Right ventricle myocardium superior (tissue), 1 donor: ENCODE measurements around the gene CLDND2. TPM values are rescaled to one million over a fixed set of nuclear protein-coding genes. Genes with fewer than 3 reads are reported as not detected.

Source experiments
- ATAC-seq: fragments of 200-7000 bp; cut with Tn5 transposase; one replicate; pipeline ENCODE4 v1.9.1; 2020; ENCODE audit warnings: mild to moderate bottlenecking; ENCODE audit not compliant: poor library complexity
- DNase-seq: peaks from one replicate; pipeline ENCODE4 v3.0.0-alpha.2; 2020
- intact Hi-C: fragments of 100-400 bp; cut with DNase I; formaldehyde crosslinking; loops from one replicate; pipeline ENCODE4 v1.11.2; 2022
- total RNA-seq: library from RNA; stranded (reverse); fragmentation: NEBNext Ultra II Directional; extraction: Animal tissue kit (Norgen Biotek cat#: 25700); gene quantifications from one replicate; pipeline ENCODE4 v1.2.1, GENCODE V29; 2021
- donor health status: DM: no; HTN: yes; CAD: no; lungs with severe emphysema.

CLDND2 gene
- total RNA-seq, 1 donor from 2014 or later, result 0.46 TPM

DNA sequence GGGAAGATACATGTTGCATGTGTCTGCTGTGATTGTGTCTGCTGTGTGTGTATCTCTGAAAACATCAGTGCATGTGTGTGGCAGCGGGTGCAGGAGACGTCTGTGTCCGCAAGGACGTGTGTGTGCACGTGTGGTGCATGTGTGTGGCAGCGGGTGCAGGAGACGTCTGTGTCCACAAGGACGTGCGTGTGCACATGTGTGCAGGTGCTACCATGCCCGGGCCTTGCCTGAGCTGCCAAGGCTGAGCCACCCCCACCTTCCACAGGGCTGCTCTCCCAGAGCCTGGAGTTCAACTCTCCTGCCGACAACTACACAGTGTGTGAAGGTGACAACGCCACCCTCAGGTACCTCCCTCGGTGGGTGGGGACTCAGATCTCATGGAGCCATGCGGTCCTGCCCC lies 47.0 kb downstream of the CLDND2 start:
- DNase-seq (no peak), ATAC-seq (no peak)
- intact Hi-C loops, result no loop called here

DNA sequence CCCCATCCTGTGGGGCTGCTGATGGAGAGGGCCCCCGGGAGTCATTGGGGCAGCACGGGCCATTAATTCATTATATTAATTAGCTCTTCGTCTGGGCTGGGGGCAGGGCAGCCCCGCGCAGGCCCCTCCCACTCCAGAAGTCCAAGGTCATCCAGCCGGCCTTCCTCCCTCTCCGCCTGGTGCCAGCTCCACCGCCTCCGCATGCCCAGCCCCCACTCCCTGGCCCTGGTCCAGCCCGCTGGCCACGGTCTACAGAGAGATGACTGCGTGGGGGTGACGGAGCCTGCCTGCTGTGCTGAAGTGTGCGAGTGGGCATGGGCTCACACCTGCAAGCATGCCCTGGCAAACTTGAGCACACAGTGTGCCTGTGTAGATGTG lies 48.5 kb downstream of the CLDND2 start:
- intact Hi-C loops, result no loop called here
- no peak for ATAC-seq
- no peak for DNase-seq

DNA sequence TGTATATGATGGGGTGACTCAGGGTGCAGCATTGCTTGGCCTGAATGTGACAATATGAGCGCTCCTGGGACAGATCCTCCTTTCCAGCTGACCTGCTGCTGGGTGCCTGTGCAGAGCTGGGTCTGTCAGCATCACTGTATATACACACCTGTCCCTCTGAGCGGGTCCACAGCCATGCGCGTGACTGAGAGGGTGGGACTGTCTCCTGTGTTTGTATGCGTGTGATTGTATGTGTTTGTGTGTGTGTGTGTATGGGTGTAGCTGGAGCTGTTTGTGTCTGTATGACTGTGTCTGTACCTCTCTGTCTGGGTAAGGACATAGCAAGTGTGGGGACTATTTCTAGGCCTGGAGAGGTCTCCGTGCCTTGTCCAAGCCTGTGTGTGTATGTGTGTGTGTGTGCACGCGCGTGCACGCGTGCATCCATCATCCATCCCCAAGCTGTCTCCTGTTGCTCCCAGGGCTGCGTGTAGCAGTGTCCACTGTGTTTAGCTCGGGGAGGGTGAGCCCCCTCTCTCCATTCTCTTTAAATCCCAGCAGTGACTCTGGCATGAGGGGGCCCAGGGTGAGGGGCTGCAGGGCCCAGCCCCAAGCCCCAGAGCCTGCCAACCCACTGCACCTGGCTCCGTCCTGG lies 49.0 kb downstream of the CLDND2 start:
- ATAC-seq (no peak), DNase-seq (no peak)
- intact Hi-C loops, result no loop called here

DNA sequence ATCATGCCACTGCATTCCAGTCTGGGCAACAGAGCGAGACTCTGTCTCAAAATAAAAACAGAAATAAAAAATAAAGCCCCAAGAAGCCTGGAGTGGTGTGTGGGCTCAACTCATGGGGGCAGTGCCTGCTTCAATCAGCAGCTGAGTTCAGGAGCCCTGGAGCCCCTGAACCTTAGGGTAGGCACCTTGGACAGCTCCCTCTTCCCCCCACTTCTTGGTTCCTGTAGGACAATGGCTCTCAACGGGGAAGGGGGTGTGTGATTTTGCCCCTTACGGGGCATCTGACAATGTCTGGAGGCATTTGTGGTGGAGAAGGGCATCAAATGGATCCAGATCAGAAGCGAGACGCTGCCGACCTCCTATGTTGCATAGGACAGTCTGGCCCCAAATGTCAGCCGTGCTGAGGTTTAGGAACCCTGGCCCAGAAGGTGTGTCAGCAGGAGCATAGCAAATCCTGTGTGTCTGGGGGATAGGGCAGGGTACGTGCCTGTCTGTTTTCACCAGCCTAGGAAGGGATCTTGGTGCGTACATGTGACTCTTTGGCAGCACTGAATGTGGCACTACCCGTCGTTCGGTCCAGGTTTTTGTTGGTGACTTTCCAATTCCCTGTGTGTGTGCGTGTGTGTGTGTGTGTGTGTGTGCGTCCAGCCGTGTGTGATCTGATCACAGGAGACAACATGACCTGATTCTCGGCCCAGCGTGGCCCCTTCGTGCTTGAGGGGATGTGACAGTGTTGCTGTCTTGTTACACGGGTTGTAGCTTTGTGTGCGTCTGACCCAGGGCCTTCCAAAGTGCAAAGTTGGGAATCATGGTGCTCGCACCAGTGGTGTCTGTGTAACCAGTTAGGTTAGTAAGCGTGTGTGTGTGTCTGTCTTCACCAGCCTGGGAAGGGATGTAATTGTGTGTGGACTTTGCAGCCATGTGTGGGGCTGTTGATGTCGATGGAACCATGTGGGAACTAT lies 49.8 kb downstream of the CLDND2 start:
- intact Hi-C loops, result no loop called here
- ATAC-seq, result no peak

DNA sequence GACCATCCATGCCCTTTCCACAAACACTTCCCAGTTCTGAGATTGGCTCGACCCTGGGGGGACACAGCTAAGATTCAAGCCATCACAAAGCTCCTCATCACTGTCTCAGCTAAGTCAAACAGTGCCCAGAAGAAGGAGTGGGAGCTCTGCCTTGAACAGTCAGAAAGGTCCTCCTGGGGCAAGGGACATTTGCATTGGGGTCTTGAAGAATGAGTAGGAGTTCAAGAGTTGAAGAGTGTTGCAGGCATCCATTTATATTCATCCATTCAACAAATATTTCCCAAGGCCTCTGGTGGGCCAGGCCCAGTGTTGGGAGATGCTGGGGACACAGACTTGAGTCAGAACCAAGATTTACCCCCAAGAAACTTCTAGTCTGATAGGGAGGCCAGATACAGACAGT lies 50.8 kb downstream of the CLDND2 start:
- intact Hi-C loops, result no loop called here
- ATAC-seq (no peak), DNase-seq (no peak)

More for the DNA sequence above, 49.8 kb downstream of the CLDND2 start:
- no peak for DNase-seq

DNA sequence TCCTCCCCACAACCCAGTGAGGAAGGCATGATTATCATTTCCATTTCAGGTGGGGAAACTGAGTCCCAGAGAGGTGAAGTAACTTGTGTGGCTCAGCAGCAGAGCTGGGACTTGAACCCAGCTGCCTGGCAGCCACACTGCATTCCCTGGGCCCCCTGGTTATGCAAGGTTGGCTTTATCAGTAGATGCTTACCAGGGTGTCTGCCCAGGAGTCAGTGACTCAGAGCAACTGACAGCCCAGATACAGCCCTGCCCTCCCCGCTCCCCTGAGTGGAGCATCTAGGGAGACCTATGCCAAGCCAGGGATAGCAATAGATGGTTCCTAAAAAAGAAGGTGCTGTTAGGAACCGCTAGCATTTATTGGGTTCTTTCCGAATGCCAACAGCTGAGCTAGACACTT lies 51.4 kb downstream of the CLDND2 start:
- intact Hi-C loops, result no loop called here
- ATAC-seq, result no peak
- no peak for DNase-seq

Other genes starting within 250 kb of the CLDND2 start
- gene SIGLEC9, start 244.1 kb downstream of the CLDND2 start, total RNA-seq, result 1.7 TPM
- gene SIGLEC7, start 226.7 kb downstream of the CLDND2 start, total RNA-seq, result 0.97 TPM
- 7.0 TPM for gene CD33, start 143.9 kb downstream of the CLDND2 start, total RNA-seq
- not detected for gene SIGLECL1, start 117.9 kb downstream of the CLDND2 start, total RNA-seq
- not detected for gene IGLON5, start 57.4 kb downstream of the CLDND2 start, total RNA-seq
- gene VSIG10L, start 26.9 kb downstream of the CLDND2 start, total RNA-seq, result 0.65 TPM
- 530 TPM for gene ETFB, start 2.6 kb downstream of the CLDND2 start, total RNA-seq
- gene NKG7, start 3.7 kb upstream of the CLDND2 start, total RNA-seq, result 2.3 TPM
- not detected for gene LIM2, start 19.0 kb upstream of the CLDND2 start, total RNA-seq
- not detected for gene C19orf84, start 21.6 kb upstream of the CLDND2 start, total RNA-seq
- 0.19 TPM for gene SIGLEC10, start 48.6 kb upstream of the CLDND2 start, total RNA-seq
- gene SIGLEC8, start 89.5 kb upstream of the CLDND2 start, total RNA-seq, result 0.13 TPM
- not detected for gene CEACAM18, start 109.5 kb upstream of the CLDND2 start, total RNA-seq
- gene SIGLEC12, start 132.8 kb upstream of the CLDND2 start, total RNA-seq, result not detected
- gene SIGLEC6, start 162.7 kb upstream of the CLDND2 start, total RNA-seq, result 0.16 TPM
- gene ZNF175, start 202.3 kb upstream of the CLDND2 start, total RNA-seq, result 6.5 TPM